SW480 (cell line): Measurements from ENCODE around the gene OR4A15.

ENCODE experiments used
- DNase-seq: peaks from one replicate; pipeline ENCODE4 v3.0.0-alpha.2; 2016; ENCODE audit warnings: low spot score

The OR4A15 gene

DNA sequence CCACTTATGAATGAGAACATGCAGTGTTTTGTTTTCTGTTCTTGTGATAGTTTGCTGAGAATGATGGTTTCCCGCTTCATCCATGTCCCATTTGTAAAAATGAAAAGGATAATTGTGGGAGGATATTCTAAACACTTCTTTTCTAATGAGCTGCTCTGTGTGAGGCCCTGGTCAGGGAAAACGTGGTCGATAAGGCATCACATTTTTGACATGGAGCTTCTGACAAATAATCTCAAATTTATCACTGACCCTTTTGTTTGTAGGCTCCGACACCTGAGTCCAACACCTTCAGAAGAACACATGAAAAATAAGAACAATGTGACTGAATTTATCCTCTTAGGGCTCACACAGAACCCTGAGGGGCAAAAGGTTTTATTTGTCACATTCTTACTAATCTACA, at the start of gene OR4A15:
Gene OR4A15 (plus strand): TSS at position 301 of the 400 bp plus-strand sequence. CDS start 0 bp downstream, at position 301.
- no peak for DNase-seq

GRCh38 chr11:55324500-55324899, 43.3 kb upstream of the OR4A15 start:
- no peak for DNase-seq

DNA sequence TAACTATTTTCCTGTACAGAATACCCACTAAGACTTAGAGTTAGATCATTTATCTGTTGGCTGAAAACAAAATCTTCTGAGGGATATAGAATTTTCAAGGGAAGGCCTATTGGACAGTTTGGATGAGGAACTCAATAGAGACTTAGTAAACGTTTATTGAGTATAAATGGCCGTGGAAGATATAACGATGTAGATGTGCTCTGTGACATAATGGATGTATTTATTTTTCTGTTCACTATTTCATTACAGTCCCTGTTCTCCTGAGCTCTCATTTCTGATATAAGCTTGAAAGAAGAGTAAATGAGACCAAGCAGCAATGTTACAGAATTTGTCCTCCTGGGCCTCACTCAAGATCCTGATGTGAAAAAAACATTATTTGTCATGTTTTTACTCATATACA, 24.9 kb upstream of the OR4A15 start, which contains the start of gene OR4A16:
Gene OR4A16 (plus strand): TSS at position 301 of the 400 bp plus-strand sequence. CDS start 0 bp downstream, at position 301.
- DNase-seq: no peak

GRCh38 chr11:55345306-55345705, 22.5 kb upstream of the OR4A15 start:
- DNase-seq: no peak

DNA sequence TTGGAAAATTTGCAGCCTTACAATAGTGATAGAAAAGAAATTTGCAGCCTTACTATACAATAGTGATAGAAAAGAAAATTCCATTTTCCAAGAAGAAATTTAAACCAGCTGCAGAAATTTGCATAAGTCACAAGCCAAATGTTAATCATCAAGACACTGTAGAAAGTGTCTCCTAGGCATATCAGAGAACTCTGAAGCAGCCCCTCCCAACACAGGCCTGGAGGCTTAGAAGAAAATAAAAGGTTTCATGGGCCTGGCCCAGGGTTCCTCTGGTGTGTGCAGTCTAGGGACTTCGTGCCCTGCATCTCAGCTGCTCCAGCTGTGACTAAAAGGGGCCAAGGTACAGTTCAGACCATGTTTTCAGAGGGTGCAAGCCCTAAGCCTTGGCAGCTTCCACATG, 18.7 kb upstream of the OR4A15 start:
- DNase-seq: no peak

- DNase-seq: no peak
These were observed 10.1 kb upstream of the OR4A15 start for GRCh38 chr11:55357560-55358184.

DNA sequence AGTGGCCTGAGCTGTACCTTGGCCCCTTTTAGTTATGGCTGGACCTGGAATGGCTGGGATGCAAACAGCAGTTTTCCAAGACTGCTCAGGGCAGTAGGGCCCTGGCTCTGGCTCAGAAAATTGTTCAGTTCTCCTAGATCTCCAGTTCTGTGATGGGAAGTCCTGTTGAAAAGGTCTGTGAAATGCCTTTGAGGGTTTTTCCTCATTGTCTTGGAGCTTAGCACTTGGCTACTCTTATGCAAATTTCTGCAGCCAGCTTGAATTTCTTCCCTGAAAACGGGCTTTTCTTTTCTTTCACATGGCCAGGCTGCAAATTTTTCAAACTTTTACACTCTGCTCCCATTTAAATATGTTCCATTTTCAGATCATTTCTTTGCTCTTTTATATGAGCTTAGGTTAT, 33.2 kb downstream of the OR4A15 start:
- DNase-seq: no peak
